ENCODE measurements around the gene PDE7B. TPM values are rescaled to one million over a fixed set of nuclear protein-coding genes. Genes with fewer than 3 reads are reported as not detected.

The PDE7B gene
- total RNA-seq, 1 donor from 2014 or later: 3.9 TPM

GRCh38 chr6:135983718-135984343 is 132.3 kb downstream of the PDE7B start:
- DNase-seq (ENCODE audit: extremely low spot score, unreplicated experiment): no peak
- no peak overlapping the region for H3K27ac Mint-ChIP-seq (ENCODE audit: unreplicated experiment)
- H3K36me3 Mint-ChIP-seq (ENCODE audit: unreplicated experiment): peaks cover 3% of the 10 kb centered on the region
- H3K4me1 Mint-ChIP-seq (ENCODE audit: unreplicated experiment): peaks cover 11% of the 10 kb centered on the region
- no peak for TF ChIP-seq CTCF (IDR thresholded peaks at IDR 0.05)
- peaks cover 3% of the 10 kb centered on the region for H3K9me3 Mint-ChIP-seq (ENCODE audit: unreplicated experiment)
- H3K27me3 Mint-ChIP-seq (ENCODE audit: unreplicated experiment): no peaks in the 10 kb centered on the region
- H3K4me3 Mint-ChIP-seq (ENCODE audit: unreplicated experiment): no peak overlapping the region

DNA sequence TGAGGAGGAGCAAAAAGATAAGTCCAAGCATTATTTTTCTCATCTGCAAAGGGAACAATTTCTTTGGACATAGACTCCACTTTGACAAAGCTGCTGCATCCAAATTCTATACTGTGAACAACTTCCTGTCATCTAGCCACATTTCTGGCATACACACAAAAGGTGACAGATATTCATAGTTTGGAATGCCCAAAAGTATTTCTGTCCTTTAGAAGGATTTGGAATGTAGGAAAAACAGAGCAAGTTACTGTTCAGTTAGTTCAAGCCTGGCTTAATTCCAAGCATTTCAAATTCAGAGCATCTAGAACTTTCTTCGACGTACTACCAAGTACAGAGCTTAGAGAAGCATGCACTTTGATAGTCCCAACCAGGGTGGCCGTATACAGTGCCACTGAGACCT is 134.0 kb downstream of the PDE7B start:
- H3K27me3 Mint-ChIP-seq (ENCODE audit: unreplicated experiment): no peaks in the 10 kb centered on the region
- no peak for DNase-seq (ENCODE audit: extremely low spot score, unreplicated experiment)
- no peak overlapping the region for H3K27ac Mint-ChIP-seq (ENCODE audit: unreplicated experiment)
- no peak for TF ChIP-seq CTCF (IDR thresholded peaks at IDR 0.05)
- no peak overlapping the region for H3K4me3 Mint-ChIP-seq (ENCODE audit: unreplicated experiment)
- H3K9me3 Mint-ChIP-seq (ENCODE audit: unreplicated experiment): peaks cover 3% of the 10 kb centered on the region
- peaks cover 2% of the 10 kb centered on the region for H3K36me3 Mint-ChIP-seq (ENCODE audit: unreplicated experiment)
- H3K4me1 Mint-ChIP-seq (ENCODE audit: unreplicated experiment): peaks cover 11% of the 10 kb centered on the region

DNA sequence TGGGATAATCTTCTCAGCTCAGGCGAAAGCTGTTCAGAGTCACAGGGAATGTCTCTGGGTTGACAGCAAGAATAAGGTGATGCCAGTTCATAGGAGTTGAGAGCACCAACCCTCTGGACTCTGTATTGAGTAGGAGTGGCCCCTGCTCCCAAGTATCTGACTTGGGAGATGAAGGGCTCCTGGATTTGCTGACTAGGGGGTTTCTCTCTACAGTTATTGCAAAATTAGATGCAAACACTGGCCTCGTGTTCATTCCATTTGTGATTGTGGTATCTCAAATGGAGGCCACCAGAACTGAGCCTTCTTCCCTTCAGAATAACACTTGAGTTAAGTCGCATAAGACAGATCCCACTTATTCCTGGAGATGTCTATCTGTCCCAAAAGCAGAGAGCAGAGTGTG is 135.7 kb downstream of the PDE7B start:
- no peak overlapping the region for H3K27ac Mint-ChIP-seq (ENCODE audit: unreplicated experiment)
- no peak for TF ChIP-seq CTCF (IDR thresholded peaks at IDR 0.05)
- peaks cover 2% of the 10 kb centered on the region for H3K36me3 Mint-ChIP-seq (ENCODE audit: unreplicated experiment)
- no peaks in the 10 kb centered on the region for H3K27me3 Mint-ChIP-seq (ENCODE audit: unreplicated experiment)
- no peak overlapping the region for H3K4me3 Mint-ChIP-seq (ENCODE audit: unreplicated experiment)
- H3K4me1 Mint-ChIP-seq (ENCODE audit: unreplicated experiment): peaks cover 11% of the 10 kb centered on the region
- H3K9me3 Mint-ChIP-seq (ENCODE audit: unreplicated experiment): peaks cover 3% of the 10 kb centered on the region
- DNase-seq (ENCODE audit: extremely low spot score, unreplicated experiment): no peak

- H3K4me3 Mint-ChIP-seq (ENCODE audit: unreplicated experiment): no peak overlapping the region
- H3K4me1 Mint-ChIP-seq (ENCODE audit: unreplicated experiment): peaks cover 9% of the 10 kb centered on the region
- no peaks in the 10 kb centered on the region for H3K27me3 Mint-ChIP-seq (ENCODE audit: unreplicated experiment)
- H3K36me3 Mint-ChIP-seq (ENCODE audit: unreplicated experiment): peaks cover 2% of the 10 kb centered on the region
- DNase-seq (ENCODE audit: extremely low spot score, unreplicated experiment): no peak
- H3K27ac Mint-ChIP-seq (ENCODE audit: unreplicated experiment): no peak overlapping the region
- peaks cover 3% of the 10 kb centered on the region for H3K9me3 Mint-ChIP-seq (ENCODE audit: unreplicated experiment)
- no peak for TF ChIP-seq CTCF (IDR thresholded peaks at IDR 0.05)
Observed at GRCh38 chr6:135990439-135990838, 138.9 kb downstream of the PDE7B start.

GRCh38 chr6:135990855-135991464 is 139.5 kb downstream of the PDE7B start:
- Mint-ChIP-seq H3K9me3 (ENCODE audit: unreplicated experiment) (peaks cover 3% of the 10 kb centered on the region), H3K27ac (ENCODE audit: unreplicated experiment) (no peak overlapping the region), H3K27me3 (ENCODE audit: unreplicated experiment) (no peaks in the 10 kb centered on the region), H3K4me1 (ENCODE audit: unreplicated experiment) (peaks cover 8% of the 10 kb centered on the region), H3K4me3 (ENCODE audit: unreplicated experiment) (no peak overlapping the region), H3K36me3 (ENCODE audit: unreplicated experiment) (peaks cover 2% of the 10 kb centered on the region)
- no peak for TF ChIP-seq CTCF (IDR thresholded peaks at IDR 0.05)
- no peak for DNase-seq (ENCODE audit: extremely low spot score, unreplicated experiment)

All from osteocyte (in vitro differentiated cells).